ENCODE data around the gene NEK11.

GRCh38 chr3:131007782-131008181 lies 18.9 kb upstream of the NEK11 start:
- no peak for TF ChIP-seq POLR2AphosphoS5 (IDR thresholded peaks at IDR 0.05; ENCODE audit: low read depth, low read length)
- no peak for TF ChIP-seq POLR2A (IDR thresholded peaks at IDR 0.05; ENCODE audit: low read depth, low read length)
